IMR-90 (cell line): ENCODE data around the gene SLC26A8. TPM values are rescaled to one million over a fixed set of nuclear protein-coding genes. Genes with fewer than 3 reads are reported as not detected.

Experiments used
- ATAC-seq: fragments of 200-7000 bp; cut with Tn5 transposase; 2 replicates; pipeline ENCODE4 v1.9.1; 2020; ENCODE audit warnings: low read depth, mild to moderate bottlenecking, moderate library complexity
- BruUV-seq: library from RNA; stranded (reverse); fragments of 400-500 nt; replicated peaks from 2 replicates; lab custom pipeline; 2021; lab: Mats Ljungman, UMichigan
- CTCF ChIA-PET: fragments of 300-600 bp; formaldehyde crosslinking; extraction: SDS; loops from one replicate; lab custom pipeline; 2021; ENCODE audit warnings: antibody characterized with exemption; lab: Yijun Ruan, JAX
- POLR2A ChIA-PET: fragments of 300-600 bp; sonication (Branson Sonifier 250); formaldehyde crosslinking; loops from one replicate; lab custom pipeline; 2022; ENCODE audit warnings: antibody characterized with exemption; ENCODE audit not compliant: unreplicated experiment; lab: Charles Lee
- DNase-seq: peaks from one replicate; pipeline ENCODE4 v3.0.0; 2013
- H2AFZ ChIP-seq: replicated peaks from 2 replicates; pipeline ENCODE3; 2013; ENCODE audit warnings: low read length, mild to moderate bottlenecking; ENCODE audit not compliant: poor library complexity
- H2AK5ac ChIP-seq: 2 replicates; pipeline ENCODE4 v1.6.1; 2013; ENCODE audit warnings: low read depth, low read length, inconsistent platforms
- H2AK9ac ChIP-seq: replicated peaks from 2 replicates; pipeline ENCODE3; 2013; ENCODE audit warnings: mild to moderate bottlenecking, low read depth, low read length, moderate library complexity; ENCODE audit not compliant: poor library complexity
- H2BK120ac ChIP-seq: 2 replicates; pipeline ENCODE4 v1.6.1; 2013; ENCODE audit warnings: low read depth, low read length, inconsistent platforms
- H2BK15ac ChIP-seq: 3 replicates; pipeline ENCODE4 v1.6.1; 2013; ENCODE audit warnings: low read depth, low read length, inconsistent platforms
- H2BK20ac ChIP-seq: 2 replicates; pipeline ENCODE4 v1.6.1; 2013; ENCODE audit warnings: low read depth, mild to moderate bottlenecking, inconsistent platforms, low read length, moderate library complexity
- H2BK5ac ChIP-seq: 2 replicates; pipeline ENCODE4 v1.6.1; 2013; ENCODE audit warnings: mild to moderate bottlenecking, low read depth, low read length, inconsistent platforms; ENCODE audit not compliant: poor library complexity, severe bottlenecking
- H3K14ac ChIP-seq: replicated peaks from 2 replicates; pipeline ENCODE4 v1.6.1; 2013; ENCODE audit warnings: low read depth, low read length, inconsistent platforms
- H3K18ac ChIP-seq: 2 replicates; pipeline ENCODE4 v1.6.1; 2013; ENCODE audit warnings: low read depth, low read length, control low read depth
- H3K23ac ChIP-seq: 2 replicates; pipeline ENCODE4 v1.6.1; 2013; ENCODE audit warnings: low read depth, low read length, inconsistent platforms
- H3K27ac ChIP-seq: 2 replicates; pipeline ENCODE4 v1.5.1; 2013; ENCODE audit warnings: mild to moderate bottlenecking, control low read depth, low read length; ENCODE audit not compliant: insufficient read depth
- H3K27me3 ChIP-seq: 2 replicates; pipeline ENCODE4 v1.6.1; 2013; ENCODE audit warnings: low read length; ENCODE audit not compliant: control insufficient read depth, insufficient read depth
- H3K36me3 ChIP-seq: 2 replicates; pipeline ENCODE4 v1.6.1; 2013; ENCODE audit warnings: low read length, mixed read lengths; ENCODE audit not compliant: control insufficient read depth, insufficient read depth
- H3K4ac ChIP-seq: 2 replicates; pipeline ENCODE4 v1.6.1; 2013; ENCODE audit warnings: low read depth, low read length, inconsistent platforms
- H3K4me1 ChIP-seq: 2 replicates; pipeline ENCODE4 v1.6.1; 2013; ENCODE audit warnings: low read length, mixed read lengths; ENCODE audit not compliant: control insufficient read depth, insufficient read depth
- H3K4me2 ChIP-seq: 2 replicates; pipeline ENCODE4 v1.6.1; 2013; ENCODE audit warnings: low read depth, mild to moderate bottlenecking, control low read depth, low read length, moderate library complexity
- H3K4me3 ChIP-seq: 2 replicates; pipeline ENCODE4 v1.5.1; 2013; ENCODE audit warnings: low read depth, mild to moderate bottlenecking, control low read depth, low read length, moderate library complexity; ENCODE audit not compliant: insufficient read depth
- H3K56ac ChIP-seq: 2 replicates; pipeline ENCODE4 v1.6.1; 2013; ENCODE audit warnings: low read length, inconsistent platforms; ENCODE audit not compliant: insufficient read depth; ENCODE audit errors: extremely low read depth
- H3K79me1 ChIP-seq, 2 experiments: 2 replicates each; pipeline ENCODE4 v1.6.1; 2013; ENCODE audit warnings: low read length in 2 of 2, inconsistent platforms in 1 of 2, low read depth in 1 of 2
- H3K9ac ChIP-seq: 2 replicates; pipeline ENCODE4 v1.6.1; 2013; ENCODE audit warnings: low read depth, low read length, control low read depth
- H3K9me1 ChIP-seq: 2 replicates; pipeline ENCODE4 v1.6.1; 2013; ENCODE audit warnings: low read length, inconsistent platforms; ENCODE audit not compliant: insufficient read depth
- H3K9me3 ChIP-seq: 2 replicates; pipeline ENCODE4 v1.6.1; 2013; ENCODE audit warnings: low read length; ENCODE audit not compliant: control insufficient read depth, insufficient read depth
- H4K20me1 ChIP-seq: 2 replicates; pipeline ENCODE4 v1.6.1; 2013; ENCODE audit warnings: low read length, inconsistent platforms; ENCODE audit not compliant: insufficient read depth
- H4K5ac ChIP-seq: 2 replicates; pipeline ENCODE4 v1.6.1; 2013; ENCODE audit warnings: mild to moderate bottlenecking, low read depth, low read length, control low read depth
- H4K8ac ChIP-seq, 2 experiments: 2 replicates each; pipeline ENCODE4 v1.6.1; 2013; ENCODE audit warnings: low read depth in 2 of 2, low read length in 2 of 2, control low read depth in 1 of 2, inconsistent platforms in 1 of 2
- H4K91ac ChIP-seq: 2 replicates; pipeline ENCODE4 v1.6.1; 2013; ENCODE audit warnings: low read depth, low read length, inconsistent platforms; ENCODE audit not compliant: insufficient read depth
- RAD21 ChIP-seq: IDR thresholded peaks from 2 replicates; pipeline ENCODE4 v1.6.1; 2012; ENCODE audit warnings: low read length, improper control_type of control experiment
- RFX5 ChIP-seq: IDR thresholded peaks from 2 replicates; pipeline ENCODE4 v1.8.0; 2012; ENCODE audit warnings: low read depth, mild to moderate bottlenecking, low read length, moderate library complexity
- WGBS, 2 experiments: methylation state at CpG; one replicate each; pipeline versions ENCODE4 v1.1.5 to v1.1.7; 2013; ENCODE audit warnings: missing lambda C conversion rate in 2 of 2; ENCODE audit not compliant: insufficient read length in 1 of 2; ENCODE audit errors: extremely low coverage in 2 of 2; 5-methylcytosine and 5-hydroxymethylcytosine counted together
- dilution Hi-C: fragments of 300-500 bp; cut with HindIII; formaldehyde crosslinking; loops from one replicate; pipeline ENCODE4 v1.14.3; 2018; ENCODE audit warnings: low sequenced_read_pairs; ENCODE audit not compliant: unreplicated experiment
- in situ Hi-C: fragments of 300-500 bp; cut with MboI; formaldehyde crosslinking; loops from 3 replicates; pipeline ENCODE4 v1.14.3; 2019; ENCODE audit warnings: low sequenced_read_pairs, inconsistent platforms, mixed read lengths
- intact Hi-C: fragments of 100-400 bp; cut with micrococcal nuclease; formaldehyde crosslinking; loops from 2 replicates; pipeline ENCODE4 v1.10.0; 2022
- polyA plus RNA-seq, 3 experiments: library from polyadenylated mRNA; depleted of rRNA; stranded (reverse); fragments of >200 nt; gene quantifications; 2 replicates each; pipeline ENCODE4 v1.2.3, GENCODE V29; 2012; ENCODE audit warnings: low replicate concordance in 1 of 3
- total RNA-seq: library from RNA; depleted of rRNA; stranded (reverse); fragments of >200 nt; gene quantifications from 2 replicates; pipeline ENCODE4 v1.2.3, GENCODE V29; 2012

SLC26A8 gene
- total and polyA plus RNA-seq, 2 of the 4 experiments (the other 2 are of a cell fraction), result 0.07 TPM; not detected in 1

GRCh38 chr6:36069573-36069972 is 45.1 kb upstream of the SLC26A8 start:
- no peak overlapping the region for H3K56ac ChIP-seq
- no peak overlapping the region for H2AK9ac ChIP-seq
- H3K27ac ChIP-seq, result no peak overlapping the region
- H3K18ac ChIP-seq, result no peak overlapping the region
- H3K14ac ChIP-seq, result no peak overlapping the region
- BruUV-seq, result no TSS peak
- ChIA-PET CTCF (no interaction called here), POLR2A (no interaction called here)
- in situ Hi-C loops (no loop called here), intact Hi-C loops (loop anchor here (5.0 kb wide), 1 partner anchor 42 kb away; the partner anchor contains the start of gene MAPK14), dilution Hi-C loops (no loop called here)
- no CpG with 5 or more reads among the region's 1 CpG for WGBS, 2 experiments
- H2BK5ac ChIP-seq, result no peak overlapping the region
- no peak overlapping the region for H2BK120ac ChIP-seq
- no peak overlapping the region for H3K4me3 ChIP-seq
- peaks cover 24 to 60% of the 10 kb centered on the region in 2 experiments for H3K79me1 ChIP-seq
- H2AK5ac ChIP-seq, result no peak overlapping the region
- no peak overlapping the region for H2BK20ac ChIP-seq
- H4K20me1 ChIP-seq, result peaks cover 65% of the 10 kb centered on the region
- peaks cover 2% of the 10 kb centered on the region; the same call in 1 of the 2 replicates for H3K9me1 ChIP-seq
- H2BK15ac ChIP-seq, result no peak overlapping the region
- H3K27me3 ChIP-seq, result no peaks in the 10 kb centered on the region
- H3K23ac ChIP-seq, result no peak overlapping the region
- H4K91ac ChIP-seq, result no peak overlapping the region
- H4K5ac ChIP-seq, result no peak overlapping the region
- TF ChIP-seq RFX5 (no peak), RAD21 (no peak)
- no peak overlapping the region for H3K4ac ChIP-seq
- H4K8ac ChIP-seq, result no peak overlapping the region
- H3K4me2 ChIP-seq, result no peak overlapping the region
- no peaks in the 10 kb centered on the region for H3K36me3 ChIP-seq
- no peak overlapping the region for H3K9ac ChIP-seq
- peaks cover 9% of the 10 kb centered on the region for H3K4me1 ChIP-seq
- ATAC-seq (no peak), DNase-seq (no peak)
- no peaks in the 10 kb centered on the region for H3K9me3 ChIP-seq
- H2AFZ ChIP-seq, result no peak overlapping the region
